ENCODE data around the gene SLC6A1.

The SLC6A1 gene

DNA sequence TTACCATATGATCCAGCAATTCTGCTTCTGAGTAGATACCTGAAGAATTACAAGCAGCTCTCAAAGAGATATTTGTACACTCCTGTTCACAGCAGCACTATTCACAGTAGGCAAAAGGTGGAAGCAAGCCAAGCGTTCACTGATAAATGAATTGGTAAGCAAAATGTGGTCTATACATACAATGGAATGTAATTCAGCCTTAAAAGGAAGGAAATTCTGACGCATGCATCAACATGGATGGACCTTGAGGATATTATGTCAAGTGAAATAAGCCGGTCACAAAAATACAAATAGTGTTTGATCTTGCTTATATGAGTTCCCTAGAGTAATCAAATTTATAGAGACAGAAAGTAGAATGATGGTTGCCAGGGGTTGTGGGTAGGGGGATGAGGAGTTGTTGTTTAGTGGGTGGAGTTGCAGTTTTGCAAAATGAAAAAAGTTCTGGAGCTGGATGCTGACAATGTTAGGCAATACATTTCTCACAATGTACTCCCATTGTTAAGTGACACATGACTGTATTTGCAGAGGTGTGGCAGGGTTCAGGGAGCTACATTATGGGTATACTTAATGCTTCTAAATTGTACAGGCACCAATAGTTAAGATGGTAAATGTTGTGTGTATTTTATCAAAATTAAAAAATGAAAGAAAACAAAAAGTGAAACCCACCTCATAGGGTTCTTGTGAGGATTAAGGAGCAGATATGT lies 26.7 kb downstream of the SLC6A1 start:
- DNase-seq (ENCODE audit: low read depth, low spot score) = no peak

DNA sequence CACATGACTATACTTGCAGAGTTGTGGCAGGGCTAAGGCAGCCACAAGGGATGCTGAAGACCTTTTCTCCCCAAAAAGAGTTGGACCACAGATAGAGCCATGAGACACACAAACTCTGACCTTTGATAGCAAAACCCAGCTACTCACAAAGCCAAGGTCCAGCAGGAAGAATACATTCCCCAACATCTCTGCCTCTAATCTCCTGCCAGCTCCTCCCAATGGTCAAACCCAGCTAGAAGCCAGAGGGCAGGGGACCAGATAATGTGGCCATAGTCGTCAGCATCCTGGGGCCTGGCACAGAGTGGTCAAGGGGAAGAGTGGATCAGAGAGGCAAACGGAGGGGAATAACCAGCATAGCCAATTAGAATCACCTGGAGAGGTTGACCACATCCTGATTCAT lies 28.2 kb downstream of the SLC6A1 start:
- no peak for DNase-seq (ENCODE audit: low read depth, low spot score)

GRCh38 chr3:11021611-11022011 lies 29.1 kb downstream of the SLC6A1 start:
- no peak for DNase-seq (ENCODE audit: low read depth, low spot score)

DNA sequence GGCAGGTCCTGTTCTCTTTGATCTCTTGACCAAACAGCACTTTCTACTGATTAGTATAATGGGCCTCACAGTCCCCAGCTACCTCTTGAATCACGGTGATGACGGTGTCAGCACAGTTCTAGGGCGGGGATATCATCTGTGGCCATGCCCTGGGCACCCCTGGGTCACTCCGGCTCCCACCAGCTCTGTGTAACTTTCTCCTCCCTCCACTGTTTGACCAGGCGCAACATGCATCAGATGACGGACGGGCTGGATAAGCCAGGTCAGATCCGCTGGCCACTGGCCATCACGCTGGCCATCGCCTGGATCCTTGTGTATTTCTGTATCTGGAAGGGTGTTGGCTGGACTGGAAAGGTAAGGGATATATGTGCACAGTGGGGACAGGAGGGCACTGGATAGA lies 29.6 kb downstream of the SLC6A1 start:
- no peak for DNase-seq (ENCODE audit: low read depth, low spot score)

DNA sequence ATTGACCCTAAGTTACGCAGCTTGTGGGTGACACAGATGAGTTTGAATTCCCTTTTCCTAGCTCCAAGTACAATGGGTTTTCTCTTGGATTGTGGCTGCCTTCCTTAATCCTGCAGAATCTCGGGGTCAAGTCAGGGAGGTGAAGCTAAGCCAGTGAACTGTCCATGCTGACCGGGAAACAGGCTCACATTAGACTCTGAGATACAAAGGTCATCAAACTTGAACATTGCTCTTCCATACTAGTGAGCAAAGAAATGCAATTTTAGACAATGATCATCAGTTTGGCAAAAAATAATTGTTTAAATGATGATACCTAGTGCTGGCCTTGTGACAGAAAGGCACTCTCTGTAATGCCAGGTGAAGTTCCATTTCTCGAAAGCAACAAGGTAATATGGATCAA lies 31.6 kb downstream of the SLC6A1 start:
- DNase-seq (ENCODE audit: low read depth, low spot score) = no peak

GRCh38 chr3:11029948-11030347 lies 37.4 kb downstream of the SLC6A1 start:
- DNase-seq (ENCODE audit: low read depth, low spot score) = no peak

DNA sequence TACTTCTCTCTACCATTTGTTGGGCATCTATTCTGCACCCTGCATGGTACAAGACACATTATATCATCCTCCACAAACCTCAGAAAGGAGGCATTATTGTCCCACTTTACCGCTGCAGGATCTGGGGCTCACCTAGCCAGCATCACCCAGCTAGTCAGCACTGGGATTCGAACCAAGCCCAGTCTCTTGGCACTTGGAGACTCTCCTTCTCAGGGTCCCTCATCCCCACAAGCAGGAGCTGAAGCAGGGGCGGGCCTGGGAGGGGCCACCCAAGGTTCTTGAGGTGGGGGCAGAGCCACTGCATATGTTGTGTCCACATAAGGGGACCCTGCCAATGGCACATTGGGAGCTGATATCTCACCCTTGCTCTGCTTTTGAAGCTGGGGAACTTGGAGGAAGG lies 41.3 kb downstream of the SLC6A1 start:
- DNase-seq (ENCODE audit: low read depth, low spot score) = no peak

- DNase-seq (ENCODE audit: low read depth, low spot score) = no peak
Measured at GRCh38 chr3:11034309-11034985, 41.9 kb downstream of the SLC6A1 start.

DNA sequence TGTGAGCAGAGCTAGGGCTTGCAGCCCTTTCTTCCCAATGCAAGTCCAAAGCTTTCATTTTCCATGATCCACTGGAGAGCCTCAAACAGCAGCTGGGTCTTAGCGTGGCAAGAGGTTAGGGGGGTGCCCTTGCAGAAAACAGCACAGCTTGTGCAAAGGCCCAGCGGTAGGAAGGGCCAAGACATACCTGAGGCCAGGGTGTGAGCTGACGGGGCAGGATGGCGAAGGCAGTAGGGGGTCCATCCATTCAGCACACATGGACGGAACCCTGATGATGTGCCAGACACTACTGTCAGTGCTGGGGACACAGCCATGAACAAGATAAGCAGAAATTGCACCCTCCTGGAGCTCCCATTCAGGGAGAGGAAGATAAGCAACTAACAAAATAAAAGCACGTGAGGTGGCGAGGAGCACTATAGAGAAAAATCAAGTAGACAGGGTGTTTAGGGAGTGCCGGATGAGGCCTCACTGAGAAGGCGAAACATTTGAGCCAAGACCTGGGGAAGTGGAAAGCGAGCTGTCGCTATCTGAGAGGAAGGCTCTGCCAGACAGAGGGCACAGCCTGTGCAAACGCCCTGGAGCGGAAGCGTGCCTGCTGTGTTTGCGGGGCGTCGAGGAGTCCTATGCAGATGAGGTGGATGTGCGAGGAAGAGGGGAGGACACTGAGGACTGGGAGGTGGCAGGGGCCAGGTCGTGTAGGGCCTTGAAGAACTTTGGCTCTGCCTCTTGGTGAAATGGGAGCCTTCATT lies 43.4 kb downstream of the SLC6A1 start:
- no peak for DNase-seq (ENCODE audit: low read depth, low spot score)

- no peak for DNase-seq (ENCODE audit: low read depth, low spot score)
Measured at GRCh38 chr3:11037241-11037873, 44.8 kb downstream of the SLC6A1 start.

GRCh38 chr3:11037976-11038375 lies 45.4 kb downstream of the SLC6A1 start:
- DNase-seq (ENCODE audit: low read depth, low spot score) = no peak

DNA sequence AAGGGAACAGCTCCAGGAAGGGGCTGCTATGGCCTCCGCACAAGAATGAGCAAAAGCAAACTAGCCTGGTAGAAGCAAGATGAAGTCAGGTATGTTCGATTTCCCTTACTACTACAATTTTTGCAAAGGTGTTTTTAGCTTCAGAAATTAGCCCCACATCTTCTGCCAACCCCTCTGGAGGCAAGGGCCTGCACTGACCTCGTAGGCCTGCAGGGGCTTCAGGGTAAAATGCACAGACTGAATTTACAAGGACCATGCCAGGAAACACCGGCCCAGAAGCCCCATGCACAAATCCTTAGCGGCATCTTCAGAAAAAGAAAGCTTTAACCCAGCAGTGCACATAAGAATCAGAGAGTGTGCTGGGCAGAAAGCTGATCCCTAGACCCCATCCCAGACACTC lies 53.0 kb downstream of the SLC6A1 start:
- DNase-seq (ENCODE audit: low read depth, low spot score) = no peak

DNA sequence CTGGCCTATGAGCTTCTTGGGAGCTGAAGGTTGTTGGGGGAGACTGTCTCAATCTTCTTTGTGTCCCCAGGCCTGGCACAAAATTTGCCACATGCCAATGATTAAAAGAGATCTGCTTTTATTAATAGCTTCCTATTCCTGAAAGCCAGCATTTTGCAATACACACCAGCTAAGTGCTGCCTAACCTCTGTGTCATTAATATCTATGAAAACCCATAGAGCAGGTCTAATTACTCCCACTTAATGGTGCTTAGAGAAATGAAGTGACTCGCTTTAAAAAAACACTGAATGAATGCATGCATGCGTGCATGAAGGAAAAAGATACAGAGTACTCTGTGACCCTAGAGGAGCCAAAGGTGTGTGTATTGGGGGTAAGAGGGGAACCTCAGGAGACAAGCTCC lies 55.0 kb downstream of the SLC6A1 start:
- no peak for DNase-seq (ENCODE audit: low read depth, low spot score)

DNA sequence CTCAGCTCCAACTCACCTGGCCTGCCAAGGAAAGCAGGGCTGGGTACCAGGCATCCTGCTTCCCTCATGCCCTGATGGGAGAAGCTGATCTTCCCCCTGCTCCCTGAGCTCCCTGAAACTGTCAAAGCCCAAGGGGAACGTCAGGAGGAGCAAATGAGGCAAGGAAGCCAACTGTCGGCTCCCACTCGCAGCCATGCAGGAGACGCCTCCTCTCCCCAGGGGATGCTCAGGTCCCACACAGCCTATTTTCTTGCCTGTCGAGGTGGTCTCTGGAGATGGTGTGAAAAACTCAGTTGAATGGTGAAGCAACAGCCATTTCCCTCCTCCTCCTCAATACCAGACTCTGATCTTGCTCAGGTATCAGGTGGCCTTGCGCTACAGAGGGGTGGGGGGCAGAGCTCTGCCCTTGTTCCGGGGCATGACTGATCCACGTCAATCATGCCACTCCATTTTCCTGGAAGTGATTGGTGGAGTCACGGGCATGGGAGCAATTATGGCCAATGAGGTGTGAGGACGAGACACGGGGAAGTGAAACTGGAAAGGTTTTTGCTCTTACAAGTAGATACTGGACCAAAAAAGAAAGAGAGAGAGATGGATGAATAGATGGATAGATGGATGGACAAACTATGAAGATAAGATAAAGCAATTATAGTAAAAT lies 58.2 kb downstream of the SLC6A1 start:
- DNase-seq (ENCODE audit: low read depth, low spot score) = no peak

- no peak for DNase-seq (ENCODE audit: low read depth, low spot score)
Measured at GRCh38 chr3:11053926-11054503, 61.5 kb downstream of the SLC6A1 start.

DNA sequence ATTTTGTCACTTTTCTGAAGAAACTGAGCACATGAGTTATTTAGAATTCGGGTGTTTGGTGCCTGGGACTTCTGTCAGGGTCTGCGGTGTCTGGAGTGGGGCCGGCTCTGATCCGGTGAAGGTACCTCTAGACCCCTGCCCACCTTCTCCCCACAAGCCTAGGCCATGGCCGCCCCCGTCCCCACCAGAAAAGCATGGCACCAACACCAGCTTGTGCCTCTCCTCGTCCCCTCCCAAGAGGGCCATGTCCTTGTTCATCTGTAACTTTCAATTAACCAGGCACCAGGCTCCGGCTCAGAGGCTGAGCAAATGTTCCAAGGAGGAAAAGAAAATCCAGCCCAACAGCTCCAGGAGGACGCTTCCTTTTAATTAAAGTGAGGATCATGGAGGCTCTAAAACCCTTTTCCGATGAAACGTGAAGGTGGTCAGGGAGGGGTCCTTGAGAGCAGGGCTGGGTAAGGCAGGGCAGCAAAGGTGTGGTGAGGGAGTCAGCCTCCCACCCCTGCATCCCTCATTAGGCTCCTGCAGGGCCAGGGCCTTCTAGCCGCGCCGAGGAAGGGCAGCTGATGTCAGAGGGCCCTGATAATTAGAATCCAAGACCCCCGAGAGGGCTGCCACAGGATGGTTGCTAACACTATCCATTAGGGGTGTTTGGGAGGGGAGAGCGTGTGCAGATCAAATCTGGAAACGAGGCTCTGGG lies 62.3 kb downstream of the SLC6A1 start:
- DNase-seq (ENCODE audit: low read depth, low spot score) = no peak

DNA sequence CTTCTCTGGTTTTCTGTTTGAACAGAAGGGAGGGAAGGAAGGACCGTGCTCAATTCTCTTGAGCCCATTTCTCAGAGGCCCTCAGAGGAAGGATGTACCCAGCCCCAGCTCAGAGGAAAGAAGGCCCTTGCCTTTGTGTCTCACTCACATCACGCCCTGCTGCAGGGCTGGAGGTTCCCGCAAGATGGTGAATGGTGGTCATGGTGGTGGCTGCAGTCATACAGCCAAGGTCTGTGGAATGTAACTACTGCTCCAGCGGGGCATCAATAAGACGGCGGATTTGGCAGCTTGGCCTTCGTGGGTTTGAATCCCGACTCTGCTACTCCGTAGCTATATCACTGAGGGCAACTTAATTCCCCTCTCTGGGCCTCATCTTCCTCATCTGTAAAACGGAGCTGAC lies 62.9 kb downstream of the SLC6A1 start:
- no peak for DNase-seq (ENCODE audit: low read depth, low spot score)

DNA sequence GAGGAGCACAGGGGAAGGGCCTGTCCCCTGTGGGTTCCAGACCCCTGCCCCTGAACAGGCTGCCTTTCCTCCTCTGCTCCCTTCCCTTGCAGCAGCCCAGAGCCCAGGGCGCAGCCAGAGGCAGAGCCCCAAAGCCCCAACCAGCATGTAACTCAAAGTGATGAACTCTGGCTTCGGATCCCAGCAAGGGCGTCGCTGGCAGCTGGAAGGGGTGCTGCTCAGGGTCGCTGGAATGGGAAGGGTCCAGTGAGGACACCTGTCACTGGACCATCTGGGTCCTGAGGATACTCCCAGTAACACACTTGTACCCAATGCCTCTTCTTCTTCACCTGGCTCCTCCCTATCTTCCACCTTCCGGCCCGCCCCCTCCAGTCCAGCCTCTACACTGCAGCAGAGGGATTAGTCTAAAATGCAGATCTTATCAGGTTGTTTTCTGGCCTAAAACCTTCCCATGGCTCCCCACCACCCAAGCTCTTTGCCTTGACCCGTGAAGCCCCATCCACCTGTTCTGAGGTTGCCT lies 64.0 kb downstream of the SLC6A1 start:
- DNase-seq (ENCODE audit: low read depth, low spot score) = no peak

- DNase-seq (ENCODE audit: low read depth, low spot score) = no peak
Measured at GRCh38 chr3:11057655-11058054, 65.1 kb downstream of the SLC6A1 start.

- DNase-seq (ENCODE audit: low read depth, low spot score) = peak; percentile 39
Measured at GRCh38 chr3:11059090-11059798, 66.7 kb downstream of the SLC6A1 start.

Measured in smooth muscle cell of the brain vasculature (primary cell).